ENCODE results near the gene SH2D6. TPM values are rescaled to one million over a fixed set of nuclear protein-coding genes. Genes with fewer than 3 reads are reported as not detected.
A peak's percentile ranks its signal among the peaks of the same experiment; 100 is the strongest.

SH2D6 gene
- total and polyA plus RNA-seq, 9 of the 15 experiments (the other 6 are each of a cell fraction or from before 2014, with no cell fraction given): 0.07 to 0.76 (median 0.33) TPM; not detected in 2

GRCh38 chr2:85421260-85422071 is 3.0 kb downstream of the SH2D6 start (continued):
- TF ChIP-seq KLF13 (tag; IDR thresholded peaks at IDR 0.05; ENCODE audit: borderline replicate concordance, low read depth) (no peak), HNRNPLL (IDR thresholded peaks at IDR 0.05; ENCODE audit: low read depth, low read length, poor library complexity, severe bottlenecking) (no peak), MTA3 (IDR thresholded peaks at IDR 0.05; ENCODE audit: borderline replicate concordance) (peak; percentile 25; the same call in 1 of the 2 replicates), ZC3H4 (CRISPR knock-in tag; IDR thresholded peaks at IDR 0.05; ENCODE audit: borderline replicate concordance) (no peak), SP1 (CRISPR knock-in tag; IDR thresholded peaks at IDR 0.05) (peak; percentile 26; the same call in 1 of the 2 replicates), PCBP2 (IDR thresholded peaks at IDR 0.05; ENCODE audit: low read depth, low read length, poor library complexity, severe bottlenecking) (no peak), NFE2 (IDR thresholded peaks at IDR 0.05; ENCODE audit: low read depth) (peak; percentile 58; the same call in 1 of the 2 replicates), ZNF644 (tag; IDR thresholded peaks at IDR 0.05; ENCODE audit: low read depth) (peak; percentile 49; the same call in 1 of the 2 replicates), ZKSCAN8 (CRISPR knock-in tag; IDR thresholded peaks at IDR 0.05) (0 out of 2 replicates have a peak, but pooled peaks have one; percentile 57), TAF1 (IDR thresholded peaks at IDR 0.05; ENCODE audit: control insufficient read depth, extremely low read depth, insufficient read depth, low read length, severe bottlenecking) (no peak), EP300 (IDR thresholded peaks at IDR 0.05; ENCODE audit: low read length) (peak; percentile 86; the same call in 1 of the 2 replicates), CBFB (CRISPR knock-in tag; IDR thresholded peaks at IDR 0.05) (no peak), RB1 (IDR thresholded peaks at IDR 0.05; ENCODE audit: low read depth) (no peak), ZNF280B (CRISPR knock-in tag; IDR thresholded peaks at IDR 0.05) (no peak), MAFG (tag; conservative IDR thresholded peaks at IDR 0.05) (peak; percentile 15; the same call in 1 of the 2 replicates), ZNF274 (IDR thresholded peaks at IDR 0.05; ENCODE audit: borderline replicate concordance, low read depth, low read length) (no peak), SMAD4 (CRISPR knock-in tag; conservative IDR thresholded peaks at IDR 0.05) (no peak), PHTF2 (CRISPR knock-in tag; IDR thresholded peaks at IDR 0.05) (no peak), MED1 (CRISPR knock-in tag; IDR thresholded peaks at IDR 0.05; ENCODE audit: borderline replicate concordance) (no peak), RERE (CRISPR knock-in tag; IDR thresholded peaks at IDR 0.05; ENCODE audit: borderline replicate concordance) (no peak), EWSR1 (IDR thresholded peaks at IDR 0.05; ENCODE audit: borderline replicate concordance, low read depth, partially characterized antibody) (no peak)

Data from K562 (cell line).